ENCODE results near the gene WLS.

DNA sequence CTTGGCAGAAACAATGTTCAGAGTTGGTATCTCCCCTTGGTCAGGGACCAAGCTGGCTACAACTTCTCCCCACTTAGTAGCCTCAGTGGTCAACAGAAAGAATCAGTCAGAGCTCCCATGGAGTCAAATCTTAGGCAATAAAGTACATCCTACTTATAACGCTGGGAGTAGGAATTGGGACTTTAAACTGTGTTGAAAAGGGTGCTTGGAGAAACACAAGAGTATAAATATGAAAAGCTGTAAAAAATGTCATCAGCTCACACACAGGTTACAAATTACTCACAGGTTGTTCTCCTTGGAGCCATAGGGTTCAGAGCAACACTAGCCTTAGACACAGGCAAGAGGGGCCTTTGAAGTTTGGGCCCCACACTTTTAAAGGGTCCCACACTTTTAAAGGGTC is 67.4 kb downstream of the WLS start:
- TF ChIP-seq, protein P1, sequence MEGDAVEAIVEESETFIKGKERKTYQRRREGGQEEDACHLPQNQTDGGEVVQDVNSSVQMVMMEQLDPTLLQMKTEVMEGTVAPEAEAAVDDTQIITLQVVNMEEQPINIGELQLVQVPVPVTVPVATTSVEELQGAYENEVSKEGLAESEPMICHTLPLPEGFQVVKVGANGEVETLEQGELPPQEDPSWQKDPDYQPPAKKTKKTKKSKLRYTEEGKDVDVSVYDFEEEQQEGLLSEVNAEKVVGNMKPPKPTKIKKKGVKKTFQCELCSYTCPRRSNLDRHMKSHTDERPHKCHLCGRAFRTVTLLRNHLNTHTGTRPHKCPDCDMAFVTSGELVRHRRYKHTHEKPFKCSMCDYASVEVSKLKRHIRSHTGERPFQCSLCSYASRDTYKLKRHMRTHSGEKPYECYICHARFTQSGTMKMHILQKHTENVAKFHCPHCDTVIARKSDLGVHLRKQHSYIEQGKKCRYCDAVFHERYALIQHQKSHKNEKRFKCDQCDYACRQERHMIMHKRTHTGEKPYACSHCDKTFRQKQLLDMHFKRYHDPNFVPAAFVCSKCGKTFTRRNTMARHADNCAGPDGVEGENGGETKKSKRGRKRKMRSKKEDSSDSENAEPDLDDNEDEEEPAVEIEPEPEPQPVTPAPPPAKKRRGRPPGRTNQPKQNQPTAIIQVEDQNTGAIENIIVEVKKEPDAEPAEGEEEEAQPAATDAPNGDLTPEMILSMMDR (IDR thresholded peaks at IDR 0.05), result no peak
- TF ChIP-seq POLR2A (IDR thresholded peaks at IDR 0.05; ENCODE audit: low read depth), result no peak

All from esophagus muscularis mucosa (tissue), 3 donors.